ENCODE measurements around the gene ST6GALNAC2.

Gene ST6GALNAC2

DNA sequence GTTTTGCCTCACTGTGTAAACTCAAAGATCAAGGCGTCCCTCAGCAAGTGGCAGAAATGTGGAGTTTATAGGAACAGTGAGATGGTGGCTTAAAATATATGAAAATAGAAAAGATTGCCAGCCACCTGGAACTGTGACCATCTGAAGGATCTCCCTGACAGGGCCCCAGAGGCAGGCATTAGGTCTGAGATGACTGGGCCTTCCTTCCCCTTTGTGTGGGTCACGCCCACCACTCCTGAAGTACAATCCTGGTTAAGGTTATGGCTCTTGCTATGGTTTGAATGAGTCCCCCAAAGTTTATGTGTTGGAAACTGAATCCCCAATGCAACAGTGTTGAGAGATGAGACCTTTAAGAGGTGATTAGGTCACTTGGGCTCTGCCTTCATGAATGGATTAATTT is 6.4 kb downstream of the ST6GALNAC2 start:
- ChIA-PET POLR2A (interaction anchor here (1.2 kb wide), 1 partner anchor 12 kb away, joined by 3 read pairs; no protein-coding TSS in a partner anchor), CTCF (interaction anchor here (0.7 to 1.2 kb wide), 2 partner anchors 22 to 46 kb away, joined by 3 to 5 read pairs; no protein-coding TSS in a partner anchor)
- no peak for DNase-seq (ENCODE audit: extremely low spot score)

DNA sequence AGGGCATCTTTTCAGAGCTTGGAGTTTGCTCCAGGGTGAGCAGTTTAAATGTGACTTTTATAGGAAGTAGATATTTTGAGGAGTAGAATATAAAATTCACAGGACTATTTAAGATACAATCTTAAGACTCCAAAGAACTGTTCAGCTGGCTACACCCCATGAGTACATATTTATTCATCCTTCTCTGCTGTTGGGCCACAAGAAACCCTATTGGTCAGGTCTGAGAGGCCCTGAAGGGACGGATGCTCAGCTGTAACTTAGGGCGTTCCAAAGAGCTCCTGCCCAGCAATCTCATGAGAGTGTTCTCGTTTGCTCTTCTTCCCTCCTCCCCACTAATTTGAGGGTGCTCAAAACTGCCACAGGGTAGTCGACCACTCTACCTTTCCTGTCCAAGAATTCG is 7.3 kb downstream of the ST6GALNAC2 start:
- DNase-seq (ENCODE audit: extremely low spot score) = no peak
- CTCF ChIA-PET = interaction anchor here (1.1 kb wide), 1 partner anchor 46 kb away, joined by 3 read pairs; no protein-coding TSS in a partner anchor
- POLR2A ChIA-PET = interaction anchor here (1.3 to 1.8 kb wide), 2 partner anchors 8 to 21 kb away, joined by 4 to 5 read pairs; partner anchors contain the start of gene ST6GALNAC2
- TF ChIP-seq FOXA1 (IDR thresholded peaks at IDR 0.05) (no peak), FOXK2 (IDR thresholded peaks at IDR 0.05) (no peak), TARDBP (IDR thresholded peaks at IDR 0.05) (no peak), ZNF384 (IDR thresholded peaks at IDR 0.05) (no peak)

More for the DNA sequence above, 6.4 kb downstream of the ST6GALNAC2 start:
- TF ChIP-seq BHLHE40 (IDR thresholded peaks at IDR 0.05; ENCODE audit: borderline replicate concordance) (no peak), ZNF384 (IDR thresholded peaks at IDR 0.05) (no peak), SUZ12 (IDR thresholded peaks at IDR 0.05) (no peak), FOXA1 (IDR thresholded peaks at IDR 0.05) (no peak), FOXM1 (IDR thresholded peaks at IDR 0.05; ENCODE audit: borderline replicate concordance) (no peak), ELF4 (IDR thresholded peaks at IDR 0.05) (no peak), NFRKB (IDR thresholded peaks at IDR 0.05) (no peak), HDGF (IDR thresholded peaks at IDR 0.05; ENCODE audit: borderline replicate concordance) (no peak), ARNT (IDR thresholded peaks at IDR 0.05) (no peak), SP1 (IDR thresholded peaks at IDR 0.05) (no peak), LEF1 (IDR thresholded peaks at IDR 0.05; ENCODE audit: borderline replicate concordance) (no peak), PKNOX1 (IDR thresholded peaks at IDR 0.05) (no peak), TARDBP (IDR thresholded peaks at IDR 0.05) (no peak), FOXK2 (IDR thresholded peaks at IDR 0.05) (no peak), CTBP1 (IDR thresholded peaks at IDR 0.05; ENCODE audit: borderline replicate concordance) (no peak), L3MBTL2 (conservative IDR thresholded peaks at IDR 0.05) (no peak)

- DNase-seq (ENCODE audit: extremely low spot score) = no peak
- CTCF ChIA-PET = interaction anchor here (0.6 to 1.1 kb wide), 2 partner anchors 46 to 49 kb away, joined by 3 read pairs; no protein-coding TSS in a partner anchor
- POLR2A ChIA-PET = interaction anchor here (1.3 to 1.8 kb wide), 2 partner anchors 8 to 20 kb away, joined by 4 to 5 read pairs; partner anchors contain the start of gene ST6GALNAC2
- TF ChIP-seq FOXM1 (IDR thresholded peaks at IDR 0.05; ENCODE audit: borderline replicate concordance) (no peak), FOXK2 (IDR thresholded peaks at IDR 0.05) (no peak)
Observed at GRCh38 chr17:76577876-76578275, 7.8 kb downstream of the ST6GALNAC2 start.

GRCh38 chr17:76576189-76576588 is 9.5 kb downstream of the ST6GALNAC2 start:
- CTCF ChIA-PET = interaction anchor here (0.6 kb wide), 1 partner anchor 206 kb away, joined by 9 read pairs; no protein-coding TSS in a partner anchor
- POLR2A ChIA-PET = interaction anchor here (0.8 kb wide), 1 partner anchor 8 kb away, joined by 3 read pairs; no protein-coding TSS in a partner anchor
- no peak for DNase-seq (ENCODE audit: extremely low spot score)
- TF ChIP-seq FOXA1 (IDR thresholded peaks at IDR 0.05) = no peak
- no peak for TF ChIP-seq BHLHE40 (IDR thresholded peaks at IDR 0.05; ENCODE audit: borderline replicate concordance)
- TF ChIP-seq HDGF (IDR thresholded peaks at IDR 0.05; ENCODE audit: borderline replicate concordance) = no peak
- TF ChIP-seq FOXK2 (IDR thresholded peaks at IDR 0.05) = no peak
- no peak for TF ChIP-seq FOXM1 (IDR thresholded peaks at IDR 0.05; ENCODE audit: borderline replicate concordance)
- TF ChIP-seq CTBP1 (IDR thresholded peaks at IDR 0.05; ENCODE audit: borderline replicate concordance) = no peak
- no peak for TF ChIP-seq ARNT (IDR thresholded peaks at IDR 0.05)
- no peak for TF ChIP-seq SUZ12 (IDR thresholded peaks at IDR 0.05)
- TF ChIP-seq NFRKB (IDR thresholded peaks at IDR 0.05) = no peak
- TF ChIP-seq ZNF384 (IDR thresholded peaks at IDR 0.05) = no peak
- no peak for TF ChIP-seq LEF1 (IDR thresholded peaks at IDR 0.05; ENCODE audit: borderline replicate concordance)
- TF ChIP-seq ELF4 (IDR thresholded peaks at IDR 0.05) = no peak
- TF ChIP-seq L3MBTL2 (conservative IDR thresholded peaks at IDR 0.05) = no peak
- no peak for TF ChIP-seq TARDBP (IDR thresholded peaks at IDR 0.05)
- TF ChIP-seq SP1 (IDR thresholded peaks at IDR 0.05) = no peak

GRCh38 chr17:76575570-76575969 is 10.1 kb downstream of the ST6GALNAC2 start:
- CTCF ChIA-PET = no interaction called here
- POLR2A ChIA-PET = interaction anchor here (0.8 kb wide), 1 partner anchor 8 kb away, joined by 3 read pairs; no protein-coding TSS in a partner anchor
- TF ChIP-seq TARDBP (IDR thresholded peaks at IDR 0.05) = no peak
- no peak for TF ChIP-seq FOXK2 (IDR thresholded peaks at IDR 0.05)
- no peak for TF ChIP-seq SUZ12 (IDR thresholded peaks at IDR 0.05)
- no peak for TF ChIP-seq L3MBTL2 (conservative IDR thresholded peaks at IDR 0.05)
- no peak for TF ChIP-seq FOXM1 (IDR thresholded peaks at IDR 0.05; ENCODE audit: borderline replicate concordance)
- no peak for TF ChIP-seq BHLHE40 (IDR thresholded peaks at IDR 0.05; ENCODE audit: borderline replicate concordance)
- no peak for TF ChIP-seq HDGF (IDR thresholded peaks at IDR 0.05; ENCODE audit: borderline replicate concordance)
- no peak for TF ChIP-seq LEF1 (IDR thresholded peaks at IDR 0.05; ENCODE audit: borderline replicate concordance)
- no peak for TF ChIP-seq ELF4 (IDR thresholded peaks at IDR 0.05)
- no peak for DNase-seq (ENCODE audit: extremely low spot score)

- no peak for TF ChIP-seq SUZ12 (IDR thresholded peaks at IDR 0.05)
- TF ChIP-seq ZNF384 (IDR thresholded peaks at IDR 0.05) = no peak
- no peak for TF ChIP-seq ELF4 (IDR thresholded peaks at IDR 0.05)
- TF ChIP-seq LEF1 (IDR thresholded peaks at IDR 0.05; ENCODE audit: borderline replicate concordance) = no peak
- TF ChIP-seq TARDBP (IDR thresholded peaks at IDR 0.05) = no peak
- TF ChIP-seq ARNT (IDR thresholded peaks at IDR 0.05) = no peak
- no peak for TF ChIP-seq BHLHE40 (IDR thresholded peaks at IDR 0.05; ENCODE audit: borderline replicate concordance)
- TF ChIP-seq FOXA1 (IDR thresholded peaks at IDR 0.05) = no peak
- no peak for TF ChIP-seq SP1 (IDR thresholded peaks at IDR 0.05)
- no peak for TF ChIP-seq FOXM1 (IDR thresholded peaks at IDR 0.05; ENCODE audit: borderline replicate concordance)
- TF ChIP-seq PKNOX1 (IDR thresholded peaks at IDR 0.05) = no peak
- TF ChIP-seq CTBP1 (IDR thresholded peaks at IDR 0.05; ENCODE audit: borderline replicate concordance) = no peak
- TF ChIP-seq HDGF (IDR thresholded peaks at IDR 0.05; ENCODE audit: borderline replicate concordance) = no peak
- TF ChIP-seq L3MBTL2 (conservative IDR thresholded peaks at IDR 0.05) = no peak
- TF ChIP-seq FOXK2 (IDR thresholded peaks at IDR 0.05) = no peak
- CTCF ChIA-PET = no interaction called here
- no peak for DNase-seq (ENCODE audit: extremely low spot score)
- POLR2A ChIA-PET = no interaction called here
Observed at GRCh38 chr17:76574166-76574565, 11.5 kb downstream of the ST6GALNAC2 start.
